ENCODE measurements around the gene MAPKAP1.

- no peak for TF ChIP-seq CTCF (IDR thresholded peaks at IDR 0.05)
- TF ChIP-seq ZFX (IDR thresholded peaks at IDR 0.05; ENCODE audit: borderline replicate concordance), result no peak
Observed at GRCh38 chr9:125580701-125581286, 126.2 kb downstream of the MAPKAP1 start.

All from 22Rv1 (cell line).